Muscle layer of duodenum (tissue), 2 donors: Measurements from ENCODE around the gene AMIGO1.
A peak's percentile ranks its signal among the peaks of the same experiment; 100 is the strongest.

Experiments used
- H3K27ac ChIP-seq: one replicate; pipeline ENCODE4 v1.7.0; 2013; ENCODE audit warnings: mild to moderate bottlenecking, low read length
- H3K27me3 ChIP-seq: one replicate; pipeline ENCODE4 v1.7.0; 2013; ENCODE audit warnings: low read depth, mild to moderate bottlenecking, control low read depth, low read length
- H3K36me3 ChIP-seq, 2 donors: one replicate each; pipeline ENCODE4 v1.7.0; 2013; ENCODE audit warnings: low read length in 2 of 2, control low read depth in 1 of 2, mild to moderate bottlenecking in 1 of 2; ENCODE audit not compliant: insufficient read depth in 2 of 2, control insufficient read depth in 1 of 2
- H3K4me1 ChIP-seq, 2 donors: one replicate each; pipeline ENCODE4 v1.7.0; 2013; ENCODE audit warnings: low read length in 2 of 2, mild to moderate bottlenecking in 2 of 2, control low read depth in 1 of 2, moderate library complexity in 1 of 2; ENCODE audit not compliant: insufficient read depth in 2 of 2, control insufficient read depth in 1 of 2
- H3K4me3 ChIP-seq, 2 donors: one replicate each; pipeline ENCODE4 v1.7.0; 2013; ENCODE audit warnings: low read length in 2 of 2, low read depth in 1 of 2, mild to moderate bottlenecking in 1 of 2
- H3K9me3 ChIP-seq, 2 donors: one replicate each; pipeline ENCODE4 v1.7.0; 2013; ENCODE audit warnings: low read length in 2 of 2, control low read depth in 1 of 2, mild to moderate bottlenecking in 1 of 2; ENCODE audit not compliant: control insufficient read depth in 1 of 2
- donor health status: healthy.

Gene AMIGO1

GRCh38 chr1:109509176-109510134 lies at the start of gene AMIGO1:
TSS of gene AMIGO1 (minus strand) at chr1:109509727. CDS start at chr1:109508912, 815 bp downstream.
- Histone ChIP-seq H3K4me3 (peak within 1 kb of the TSS; percentile 72 to 76), H3K27me3 (no peaks in the 10 kb centered on the region), H3K4me1 (peaks cover 0 to 22% of the 10 kb centered on the region in 2 donors), H3K27ac (no peak within 1 kb of the TSS), H3K36me3 (peaks cover 0 to 7% of the 10 kb centered on the region in 2 donors), H3K9me3 (no peaks in the 10 kb centered on the region)

DNA sequence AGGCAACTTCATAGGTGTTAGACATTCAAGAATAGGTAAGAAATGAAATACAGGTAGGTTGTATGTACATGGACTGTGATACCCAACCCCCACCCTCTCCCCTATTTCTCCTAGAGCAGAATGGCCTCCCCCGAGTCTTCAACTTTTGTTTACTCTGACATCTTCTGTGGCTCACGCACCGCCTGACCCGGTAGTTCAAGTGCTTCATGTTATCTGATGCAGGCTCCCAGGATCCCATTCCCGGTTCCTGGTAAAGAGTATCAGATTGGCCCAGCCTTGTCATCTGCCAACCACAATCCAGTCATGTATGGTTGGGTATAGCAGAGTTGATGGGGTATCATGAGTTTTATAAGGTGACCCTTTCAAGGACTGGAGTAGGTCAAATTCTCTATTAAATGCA lies 48.0 kb upstream of the AMIGO1 start:
- H3K27me3 ChIP-seq: no peaks in the 10 kb centered on the region
- H3K4me3 ChIP-seq: no peak overlapping the region
- H3K4me1 ChIP-seq: peaks cover 0 to 19% of the 10 kb centered on the region in 2 donors
- no peaks in the 10 kb centered on the region for H3K9me3 ChIP-seq
- no peak overlapping the region for H3K27ac ChIP-seq
- H3K36me3 ChIP-seq: no peaks in the 10 kb centered on the region

- Histone ChIP-seq H3K27me3 (no peaks in the 10 kb centered on the region), H3K27ac (no peak overlapping the region), H3K36me3 (no peaks in the 10 kb centered on the region), H3K4me1 (peaks cover 0 to 18% of the 10 kb centered on the region in 2 donors), H3K9me3 (no peaks in the 10 kb centered on the region), H3K4me3 (no peak overlapping the region)
These were observed 47.0 kb upstream of the AMIGO1 start for GRCh38 chr1:109556563-109556962.

DNA sequence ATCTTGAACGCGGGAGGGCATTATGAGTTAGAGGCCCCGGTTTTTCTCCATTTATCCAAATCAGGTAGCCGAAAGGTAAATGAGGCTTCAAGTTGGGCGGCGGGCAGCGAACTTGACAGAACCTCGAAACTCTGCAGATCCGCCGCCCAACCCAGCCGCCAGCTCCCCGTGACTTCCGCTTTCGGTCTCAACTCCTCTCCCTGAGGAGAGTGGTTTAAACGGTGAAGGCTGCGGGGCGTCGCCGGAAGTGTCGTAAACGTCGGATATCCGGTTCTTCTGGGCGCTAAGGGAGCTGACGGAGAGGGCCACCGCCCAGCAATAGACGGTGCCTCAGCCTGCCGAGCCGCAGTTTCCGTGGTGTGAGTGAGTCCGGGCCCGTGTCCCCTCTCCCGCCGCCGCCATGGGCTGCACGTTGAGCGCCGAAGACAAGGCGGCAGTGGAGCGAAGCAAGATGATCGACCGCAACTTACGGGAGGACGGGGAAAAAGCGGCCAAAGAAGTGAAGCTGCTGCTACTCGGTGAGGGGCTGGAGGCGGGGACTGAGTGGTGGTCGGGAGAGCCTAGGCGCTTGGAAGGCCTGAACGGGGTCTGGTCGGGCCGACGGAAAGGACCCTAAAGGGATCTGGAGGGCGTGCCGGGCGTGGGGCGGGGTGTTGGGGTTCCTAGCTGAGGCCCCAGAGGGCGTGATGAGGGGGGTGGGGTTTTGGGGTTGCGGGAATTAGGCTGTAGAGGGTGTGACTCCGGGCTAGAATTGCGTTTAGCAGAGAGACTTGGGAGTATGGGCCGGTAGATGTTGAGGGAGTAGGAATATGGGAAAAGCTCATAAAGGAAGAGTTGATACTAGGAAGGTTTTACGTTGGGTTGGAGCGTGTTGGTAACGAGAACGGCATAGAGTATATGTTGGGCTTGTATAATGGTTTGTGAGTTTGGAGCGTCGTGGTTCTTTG lies 39.1 kb upstream of the AMIGO1 start, which contains the start of gene GNAI3:
Gene GNAI3 (plus strand): TSS at position 295 of the 947 bp plus-strand sequence. CDS start 106 bp downstream, at position 401.
- Histone ChIP-seq H3K27ac (peak within 1 kb of the TSS; percentile 99), H3K9me3 (no peaks in the 10 kb centered on the region), H3K27me3 (no peaks in the 10 kb centered on the region), H3K36me3 (peaks cover 0 to 4% of the 10 kb centered on the region in 2 donors), H3K4me3 (peak within 1 kb of the TSS; percentile 81 to 90), H3K4me1 (peaks cover 11 to 31% of the 10 kb centered on the region in 2 donors)

DNA sequence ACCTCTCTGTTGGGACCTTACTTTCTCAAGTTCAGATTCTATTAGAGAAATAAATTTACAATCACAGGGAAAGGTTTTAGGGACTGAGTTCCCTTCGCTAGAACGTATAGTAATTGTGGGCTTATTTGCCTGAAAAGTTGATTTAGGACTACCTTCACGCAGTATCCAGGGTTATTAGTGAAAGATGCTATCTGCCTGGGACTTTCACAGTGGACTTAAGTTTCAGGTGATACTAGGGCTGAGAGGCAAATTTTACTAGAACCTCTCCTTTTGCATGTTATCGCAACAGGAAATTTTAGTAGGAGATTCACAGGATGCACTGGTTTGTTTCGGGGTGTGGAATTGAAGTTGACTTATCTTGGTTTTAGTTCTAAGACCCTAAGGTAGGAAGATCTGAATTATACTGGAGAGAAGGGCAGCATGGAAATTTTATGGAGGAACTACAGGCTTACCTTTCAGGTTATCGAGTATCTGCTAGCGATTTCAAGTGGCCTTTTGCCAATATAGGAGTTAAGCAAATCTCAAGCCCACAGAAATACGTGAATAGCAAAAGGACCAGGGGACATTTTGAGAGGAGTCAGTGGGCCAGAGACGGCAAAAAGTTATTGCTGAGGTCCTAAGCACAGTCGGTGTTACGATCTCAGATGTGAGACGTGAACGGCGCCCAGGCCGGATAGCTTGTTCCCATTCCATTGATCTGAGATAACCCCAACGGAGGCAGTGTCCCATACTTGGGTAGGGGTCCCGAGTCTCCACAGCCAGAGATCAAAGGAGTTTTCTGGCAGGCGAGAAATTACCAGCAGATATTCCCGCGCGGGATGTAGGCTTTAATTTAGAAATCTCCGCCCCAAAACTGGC lies 38.2 kb upstream of the AMIGO1 start:
- H3K4me3 ChIP-seq: peak overlapping the region; percentile 81 to 90
- H3K27me3 ChIP-seq: no peaks in the 10 kb centered on the region
- peaks cover 0 to 4% of the 10 kb centered on the region in 2 donors for H3K36me3 ChIP-seq
- H3K4me1 ChIP-seq: peaks cover 11 to 31% of the 10 kb centered on the region in 2 donors
- peak overlapping the region; percentile 99 for H3K27ac ChIP-seq
- H3K9me3 ChIP-seq: no peaks in the 10 kb centered on the region

DNA sequence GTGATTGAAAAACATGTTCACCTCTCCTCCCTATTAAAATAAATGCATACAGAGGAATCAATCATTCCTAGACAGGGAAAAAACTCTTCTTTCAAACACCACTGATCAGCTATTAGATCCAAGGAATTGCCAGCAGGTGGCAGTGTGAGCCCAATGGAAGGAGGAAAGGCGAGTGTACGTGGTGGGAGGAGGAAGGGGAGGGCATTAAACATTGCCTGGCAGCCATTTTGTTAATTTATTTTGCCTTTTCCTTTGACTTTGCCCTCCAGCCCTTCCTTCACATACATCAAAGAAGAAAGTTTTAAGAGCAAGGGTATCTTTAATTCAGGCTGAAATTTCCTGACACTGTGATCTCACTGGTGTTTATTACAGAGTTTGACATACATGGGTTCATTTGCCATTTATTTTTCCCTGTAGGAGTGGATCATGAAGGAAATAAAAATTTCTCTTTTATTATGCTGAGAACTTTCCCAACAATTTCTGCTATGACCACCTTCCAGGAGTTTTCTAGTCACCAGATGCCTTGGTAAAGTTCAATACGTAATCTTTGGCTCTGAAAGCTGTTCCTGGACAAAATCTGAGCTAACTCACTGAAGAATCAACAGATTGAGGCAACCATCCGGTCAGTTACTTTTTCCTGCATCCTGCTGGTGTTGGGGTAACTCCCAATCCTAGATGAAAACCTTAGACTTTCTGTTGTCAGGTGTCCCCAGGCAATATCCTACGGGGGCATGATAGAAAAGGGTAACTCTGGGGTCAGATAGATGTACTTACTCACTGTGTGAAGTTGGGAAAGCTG lies 37.0 kb upstream of the AMIGO1 start:
- Histone ChIP-seq H3K36me3 (peaks cover 0 to 4% of the 10 kb centered on the region in 2 donors), H3K9me3 (no peaks in the 10 kb centered on the region), H3K4me3 (peak overlapping the region; percentile 81 to 90), H3K27me3 (no peaks in the 10 kb centered on the region), H3K27ac (peak overlapping the region; percentile 99), H3K4me1 (peaks cover 11 to 25% of the 10 kb centered on the region in 2 donors)

DNA sequence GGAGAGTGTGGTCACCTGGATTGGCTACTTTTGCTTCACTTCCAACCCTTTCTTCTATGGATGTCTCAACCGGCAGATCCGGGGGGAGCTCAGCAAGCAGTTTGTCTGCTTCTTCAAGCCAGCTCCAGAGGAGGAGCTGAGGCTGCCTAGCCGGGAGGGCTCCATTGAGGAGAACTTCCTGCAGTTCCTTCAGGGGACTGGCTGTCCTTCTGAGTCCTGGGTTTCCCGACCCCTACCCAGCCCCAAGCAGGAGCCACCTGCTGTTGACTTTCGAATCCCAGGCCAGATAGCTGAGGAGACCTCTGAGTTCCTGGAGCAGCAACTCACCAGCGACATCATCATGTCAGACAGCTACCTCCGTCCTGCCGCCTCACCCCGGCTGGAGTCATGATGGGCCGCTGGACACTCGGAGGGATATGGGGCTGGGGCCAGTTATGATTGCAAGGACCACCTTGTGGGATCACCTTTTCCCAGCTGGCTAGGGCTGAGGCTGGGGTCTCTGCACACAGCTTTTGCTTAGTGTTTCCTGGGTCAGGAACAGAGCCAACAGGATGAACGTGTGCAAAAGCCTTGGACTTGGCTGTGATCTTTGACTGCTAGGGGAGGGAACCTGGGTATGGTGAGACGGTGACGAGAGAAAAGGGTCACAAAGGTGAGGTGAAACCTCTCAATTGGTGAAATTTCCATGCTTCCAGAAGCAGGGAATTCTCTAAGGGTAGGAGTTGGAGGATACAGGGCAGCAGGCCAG lies 34.6 kb upstream of the AMIGO1 start:
- H3K4me1 ChIP-seq: peaks cover 10 to 11% of the 10 kb centered on the region in 2 donors
- peaks cover 0 to 4% of the 10 kb centered on the region in 2 donors for H3K36me3 ChIP-seq
- no peak overlapping the region for H3K27ac ChIP-seq

GRCh38 chr1:109543283-109543987 lies 33.9 kb upstream of the AMIGO1 start:
- no peak overlapping the region for H3K27ac ChIP-seq
- no peaks in the 10 kb centered on the region for H3K27me3 ChIP-seq
- no peak overlapping the region for H3K4me3 ChIP-seq
- peaks cover 0 to under 1% of the 10 kb centered on the region in 2 donors for H3K36me3 ChIP-seq
- peaks cover 10 to 11% of the 10 kb centered on the region in 2 donors for H3K4me1 ChIP-seq
- no peaks in the 10 kb centered on the region for H3K9me3 ChIP-seq

More for the DNA sequence above, 34.6 kb upstream of the AMIGO1 start:
- Histone ChIP-seq H3K4me3 (no peak overlapping the region), H3K27me3 (no peaks in the 10 kb centered on the region), H3K9me3 (no peaks in the 10 kb centered on the region)

DNA sequence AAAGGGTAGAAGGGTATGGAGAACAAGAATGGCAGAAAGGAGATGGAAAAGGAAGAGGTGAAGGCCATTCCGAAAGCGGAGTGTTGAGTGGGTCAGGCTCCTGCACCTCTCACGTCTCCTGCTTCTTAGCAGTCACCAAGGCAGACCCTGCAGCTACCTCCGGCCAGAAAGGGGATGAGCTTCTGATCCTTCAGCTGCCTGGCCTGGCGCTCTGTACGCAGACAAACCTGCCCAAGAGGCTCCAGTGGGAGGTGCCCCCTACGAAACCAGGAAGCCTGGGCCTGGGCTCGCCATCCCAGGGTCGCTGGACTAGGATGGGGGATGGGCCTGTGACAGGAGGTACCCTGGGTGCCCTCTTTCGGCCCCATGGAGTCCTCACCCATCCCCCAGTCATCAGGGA lies 33.1 kb upstream of the AMIGO1 start:
- H3K9me3 ChIP-seq: no peaks in the 10 kb centered on the region
- no peaks in the 10 kb centered on the region for H3K36me3 ChIP-seq
- H3K4me3 ChIP-seq: no peak overlapping the region
- no peaks in the 10 kb centered on the region for H3K27me3 ChIP-seq
- H3K27ac ChIP-seq: no peak overlapping the region
- H3K4me1 ChIP-seq: peaks cover 10 to 11% of the 10 kb centered on the region in 2 donors
